Stimulated activated effector memory CD8-positive, alpha-beta T cell treated with anti-CD3 and anti-CD28 coated beads, Interleukin-12 subunit alpha, Interleukin-12 subunit beta, amount 100 ng/mL, for 72 hours (primary cell): ENCODE data around the gene FXYD6.

ENCODE experiments used
- ATAC-seq: fragments of 150-1000 bp; cut with Tn5 transposase; 2 replicates; pipeline ENCODE4 v1.10.0; 2021
- DNase-seq, 2 donors: peaks; one replicate each; pipeline ENCODE4 v3.0.0; 2021 to 2022; ENCODE audit warnings: low spot score in 2 of 2
- H3K27ac Mint-ChIP-seq: one replicate; pipeline ENCODE4 v1.8.0; 2022; ENCODE audit warnings: mild to moderate bottlenecking, mixed read lengths
- H3K36me3 Mint-ChIP-seq: one replicate; pipeline ENCODE4 v1.8.0; 2022; ENCODE audit warnings: mild to moderate bottlenecking, mixed read lengths
- H3K4me1 Mint-ChIP-seq: one replicate; pipeline ENCODE4 v1.8.0; 2022; ENCODE audit warnings: mixed read lengths
- H3K4me3 Mint-ChIP-seq: one replicate; pipeline ENCODE4 v1.8.0; 2022; ENCODE audit warnings: mild to moderate bottlenecking, mixed read lengths
- H3K9me3 Mint-ChIP-seq: one replicate; pipeline ENCODE4 v1.8.0; 2022; ENCODE audit warnings: mixed read lengths

Gene FXYD6

DNA sequence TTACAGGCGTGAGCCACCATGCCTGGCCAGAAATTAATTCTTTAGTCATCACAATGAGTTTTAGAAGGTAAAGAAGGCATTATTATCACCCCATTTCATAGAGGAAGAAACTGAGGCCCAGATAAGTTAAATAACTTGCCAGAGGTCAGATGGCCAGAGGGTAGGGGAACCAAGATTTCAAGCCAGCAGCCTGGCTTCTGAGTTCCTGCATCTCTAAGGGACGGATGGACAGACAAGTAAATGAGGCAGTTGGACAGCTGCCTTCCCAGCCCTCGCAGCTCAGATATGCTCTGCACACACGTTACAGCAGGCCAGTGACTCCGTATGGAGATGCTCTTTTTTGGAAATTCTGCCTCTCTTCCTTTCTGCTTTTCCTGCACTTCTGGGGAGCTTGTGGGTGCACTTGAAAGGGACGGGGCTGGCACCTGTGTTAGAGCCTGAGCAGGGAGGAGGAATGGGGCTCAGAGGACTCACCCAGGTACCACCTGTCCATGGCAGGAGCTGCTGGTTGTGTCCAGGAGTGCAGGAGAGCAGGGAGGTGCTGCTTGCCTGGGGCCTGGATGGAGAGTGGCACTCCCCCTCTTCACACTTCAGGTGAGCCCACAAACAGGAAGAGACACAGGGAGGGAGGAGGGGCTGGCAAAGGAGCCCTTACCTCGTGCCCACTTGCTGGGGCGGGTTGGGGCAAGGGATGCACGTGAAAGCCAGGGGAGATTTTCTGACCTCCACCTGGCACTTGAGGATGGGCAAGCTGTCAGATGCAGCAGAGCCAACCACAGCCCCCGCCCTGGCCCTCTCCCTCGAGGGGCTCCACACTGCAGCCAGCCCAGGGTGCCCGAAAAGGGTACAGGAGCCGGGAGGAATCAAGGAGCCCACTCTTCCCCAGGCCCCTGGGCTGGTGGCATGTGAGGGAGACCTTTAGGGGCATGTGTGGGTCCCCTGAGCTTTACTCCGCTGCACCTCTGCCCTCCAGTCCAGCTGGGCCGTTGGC lies 48.6 kb downstream of the FXYD6 start:
- ATAC-seq (no peak), DNase-seq (no peak)
- peak overlapping the region; percentile 92 for H3K27ac Mint-ChIP-seq
- peak overlapping the region; percentile 58 for H3K4me3 Mint-ChIP-seq
- H3K9me3 Mint-ChIP-seq, result no peaks in the 10 kb centered on the region
- peaks cover 87% of the 10 kb centered on the region for H3K4me1 Mint-ChIP-seq
- H3K36me3 Mint-ChIP-seq, result peaks cover 6% of the 10 kb centered on the region

DNA sequence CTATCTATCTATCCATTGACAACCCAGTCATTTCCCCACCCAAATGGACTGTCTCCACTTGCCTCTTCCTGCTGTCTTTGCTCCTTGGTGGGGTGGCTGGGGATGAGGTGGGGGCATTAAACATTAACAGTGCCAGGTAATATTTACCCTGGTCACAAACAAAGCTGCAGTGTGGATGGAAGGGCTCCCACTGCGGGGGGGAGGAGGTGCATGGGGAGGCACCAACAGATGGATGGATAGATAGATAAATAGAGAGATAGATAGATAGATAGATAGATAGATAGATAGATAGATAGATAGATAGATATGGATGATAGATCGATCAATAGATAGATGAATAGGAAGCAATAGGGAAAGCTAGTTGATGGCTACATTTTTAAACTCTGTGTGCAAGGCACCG lies 49.6 kb downstream of the FXYD6 start:
- H3K36me3 Mint-ChIP-seq, result peaks cover 6% of the 10 kb centered on the region
- H3K4me1 Mint-ChIP-seq, result peaks cover 86% of the 10 kb centered on the region
- no peak overlapping the region for H3K4me3 Mint-ChIP-seq
- ATAC-seq (no peak), DNase-seq (no peak)
- no peaks in the 10 kb centered on the region for H3K9me3 Mint-ChIP-seq
- H3K27ac Mint-ChIP-seq, result no peak overlapping the region

DNA sequence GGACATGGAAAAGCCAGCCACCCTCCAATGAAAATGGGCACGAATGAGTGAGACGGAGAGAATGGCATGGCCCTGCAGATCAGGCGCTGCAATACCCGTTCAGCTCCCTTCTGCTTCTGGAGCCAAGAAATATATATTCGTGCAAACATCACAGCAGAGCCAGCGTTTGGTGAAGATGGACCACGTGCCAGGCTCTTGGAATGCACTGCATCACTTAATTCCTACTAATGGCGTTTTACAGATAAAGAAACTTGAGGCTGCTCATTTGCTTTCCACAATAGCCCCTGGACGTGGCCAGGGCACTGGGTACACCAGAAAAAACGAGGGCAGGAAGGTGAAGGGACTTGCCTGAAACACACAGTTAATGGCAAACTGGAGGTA lies 50.3 kb downstream of the FXYD6 start:
- H3K4me1 Mint-ChIP-seq, result peaks cover 89% of the 10 kb centered on the region
- no peak overlapping the region for H3K27ac Mint-ChIP-seq
- H3K36me3 Mint-ChIP-seq, result peaks cover 6% of the 10 kb centered on the region
- H3K9me3 Mint-ChIP-seq, result no peaks in the 10 kb centered on the region
- no peak overlapping the region for H3K4me3 Mint-ChIP-seq
- ATAC-seq (no peak), DNase-seq (no peak)

DNA sequence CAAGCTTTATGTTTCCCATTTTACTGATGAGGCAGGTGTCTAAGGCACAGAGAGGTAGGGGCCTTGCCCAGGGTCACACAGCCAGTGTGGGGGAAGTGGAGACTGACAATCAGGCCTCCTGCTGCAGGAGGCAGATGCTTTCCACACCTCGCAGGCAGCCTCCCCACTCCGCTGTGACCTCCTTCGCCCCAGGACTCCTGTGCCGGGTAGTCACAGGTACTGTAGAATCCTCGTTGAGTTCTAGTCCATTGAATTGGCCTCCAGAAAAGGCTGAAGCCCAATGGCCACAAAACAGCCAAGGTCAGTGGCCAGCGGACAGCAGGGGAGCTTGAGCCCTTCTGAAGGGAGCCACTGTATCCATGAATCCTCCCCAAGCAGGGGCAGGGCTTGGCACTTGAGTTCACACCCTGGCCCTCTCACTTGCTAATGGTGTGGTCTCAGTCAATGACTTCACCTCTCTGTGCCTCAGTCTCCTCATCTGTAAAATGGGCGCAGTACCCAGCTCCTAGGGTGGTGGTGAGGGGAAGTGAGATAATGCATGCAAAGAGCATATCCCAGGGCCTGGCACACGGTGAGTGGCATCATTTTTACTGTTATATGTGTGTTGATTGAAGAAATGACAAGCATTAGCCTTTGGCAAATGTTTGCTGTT lies 50.8 kb downstream of the FXYD6 start:
- Mint-ChIP-seq H3K4me1 (peaks cover 84% of the 10 kb centered on the region), H3K9me3 (no peaks in the 10 kb centered on the region), H3K4me3 (no peak overlapping the region), H3K36me3 (peaks cover 6% of the 10 kb centered on the region), H3K27ac (peak overlapping the region; percentile 93)
- DNase-seq (no peak), ATAC-seq (no peak)

GRCh38 chr11:117824571-117825537 lies 51.6 kb downstream of the FXYD6 start, which contains the start of gene FXYD2:
FXYD2 (minus strand) TSS chr11:117824744; CDS start chr11:117824678, 66 bp downstream.
- H3K4me3 Mint-ChIP-seq, result peak within 1 kb of the TSS; percentile 23

GRCh38 chr11:117823946-117824420 lies 52.5 kb downstream of the FXYD6 start:
- Mint-ChIP-seq H3K36me3 (peaks cover 6% of the 10 kb centered on the region), H3K27ac (peak overlapping the region; percentile 93), H3K4me3 (peak overlapping the region; percentile 23), H3K4me1 (peaks cover 71% of the 10 kb centered on the region), H3K9me3 (no peaks in the 10 kb centered on the region)
- ATAC-seq (no peak), DNase-seq (no peak)

More at GRCh38 chr11:117824571-117825537, 51.6 kb downstream of the FXYD6 start, which contains the start of gene FXYD2:
- no peak for DNase-seq
- peak within 1 kb of the TSS; percentile 93 for H3K27ac Mint-ChIP-seq
- no peak for ATAC-seq
- peaks cover 76% of the 10 kb centered on the region for H3K4me1 Mint-ChIP-seq
- peaks cover 6% of the 10 kb centered on the region for H3K36me3 Mint-ChIP-seq
- H3K9me3 Mint-ChIP-seq, result no peaks in the 10 kb centered on the region

GRCh38 chr11:117823294-117823945 lies 53.0 kb downstream of the FXYD6 start:
- peak overlapping the region; percentile 93 for H3K27ac Mint-ChIP-seq
- ATAC-seq, result peak; percentile 14
- peaks cover 10% of the 10 kb centered on the region for H3K36me3 Mint-ChIP-seq
- DNase-seq, result no peak
- H3K9me3 Mint-ChIP-seq, result no peaks in the 10 kb centered on the region
- H3K4me3 Mint-ChIP-seq, result peak overlapping the region; percentile 23
- peaks cover 71% of the 10 kb centered on the region for H3K4me1 Mint-ChIP-seq

GRCh38 chr11:117822074-117823033 lies 54.1 kb downstream of the FXYD6 start:
- Mint-ChIP-seq H3K27ac (peak overlapping the region; percentile 93), H3K4me1 (peaks cover 71% of the 10 kb centered on the region), H3K36me3 (peaks cover 14% of the 10 kb centered on the region), H3K4me3 (no peak overlapping the region), H3K9me3 (no peaks in the 10 kb centered on the region)
- ATAC-seq (no peak), DNase-seq (peak; percentile 53 to 77)

DNA sequence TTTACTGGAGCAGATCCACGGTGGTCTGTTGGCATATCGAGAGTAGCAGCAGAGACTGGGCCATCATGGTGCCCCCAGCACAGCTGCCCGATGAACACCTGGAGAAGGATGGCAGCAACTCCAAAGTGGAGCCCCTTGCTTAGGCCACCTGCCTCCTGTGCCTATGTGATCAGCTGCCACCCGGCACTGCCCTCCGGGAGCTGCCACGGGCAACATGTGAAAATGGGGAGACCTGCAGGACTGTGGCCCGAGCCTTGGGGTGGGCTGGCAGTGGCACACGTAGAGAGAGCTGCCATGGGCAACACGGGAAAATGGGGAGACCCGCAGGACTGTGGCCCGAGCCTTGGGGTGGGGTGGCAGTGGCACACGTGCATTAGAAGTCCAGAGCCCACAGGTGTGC lies 55.0 kb downstream of the FXYD6 start:
- DNase-seq (no peak), ATAC-seq (no peak)
- no peaks in the 10 kb centered on the region for H3K9me3 Mint-ChIP-seq
- H3K27ac Mint-ChIP-seq, result peak overlapping the region; percentile 45
- H3K36me3 Mint-ChIP-seq, result peaks cover 17% of the 10 kb centered on the region
- H3K4me3 Mint-ChIP-seq, result no peak overlapping the region
- peaks cover 74% of the 10 kb centered on the region for H3K4me1 Mint-ChIP-seq

GRCh38 chr11:117820516-117820915 lies 55.9 kb downstream of the FXYD6 start:
- H3K4me3 Mint-ChIP-seq, result no peak overlapping the region
- no peak for ATAC-seq
- H3K4me1 Mint-ChIP-seq, result peaks cover 75% of the 10 kb centered on the region
- H3K36me3 Mint-ChIP-seq, result peaks cover 23% of the 10 kb centered on the region
- no peaks in the 10 kb centered on the region for H3K9me3 Mint-ChIP-seq
- peak overlapping the region; percentile 99 for H3K27ac Mint-ChIP-seq
- no peak for DNase-seq

DNA sequence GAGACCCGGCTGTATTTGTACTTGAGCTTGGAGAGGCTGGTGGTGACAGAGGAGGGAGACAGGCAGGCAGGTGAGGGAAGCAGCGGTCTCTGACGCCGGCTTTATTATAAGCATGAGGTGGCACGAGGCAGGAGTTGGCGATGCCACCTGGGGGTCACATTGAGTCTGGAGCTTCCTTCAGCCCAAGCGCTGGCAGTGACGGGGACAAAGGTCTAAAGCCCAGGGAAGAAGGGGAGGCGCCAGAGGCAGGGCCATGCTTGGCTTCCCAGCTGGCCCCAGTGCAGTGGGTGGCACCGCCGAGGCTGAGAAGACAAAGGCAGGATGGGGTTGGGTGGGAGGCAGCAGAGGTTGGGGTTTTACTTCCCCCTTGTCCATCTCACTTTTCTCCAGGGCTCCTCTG lies 56.4 kb downstream of the FXYD6 start:
- ATAC-seq (no peak), DNase-seq (no peak)
- Mint-ChIP-seq H3K36me3 (peaks cover 27% of the 10 kb centered on the region), H3K4me3 (no peak overlapping the region), H3K9me3 (no peaks in the 10 kb centered on the region), H3K27ac (peak overlapping the region; percentile 99), H3K4me1 (peaks cover 75% of the 10 kb centered on the region)

DNA sequence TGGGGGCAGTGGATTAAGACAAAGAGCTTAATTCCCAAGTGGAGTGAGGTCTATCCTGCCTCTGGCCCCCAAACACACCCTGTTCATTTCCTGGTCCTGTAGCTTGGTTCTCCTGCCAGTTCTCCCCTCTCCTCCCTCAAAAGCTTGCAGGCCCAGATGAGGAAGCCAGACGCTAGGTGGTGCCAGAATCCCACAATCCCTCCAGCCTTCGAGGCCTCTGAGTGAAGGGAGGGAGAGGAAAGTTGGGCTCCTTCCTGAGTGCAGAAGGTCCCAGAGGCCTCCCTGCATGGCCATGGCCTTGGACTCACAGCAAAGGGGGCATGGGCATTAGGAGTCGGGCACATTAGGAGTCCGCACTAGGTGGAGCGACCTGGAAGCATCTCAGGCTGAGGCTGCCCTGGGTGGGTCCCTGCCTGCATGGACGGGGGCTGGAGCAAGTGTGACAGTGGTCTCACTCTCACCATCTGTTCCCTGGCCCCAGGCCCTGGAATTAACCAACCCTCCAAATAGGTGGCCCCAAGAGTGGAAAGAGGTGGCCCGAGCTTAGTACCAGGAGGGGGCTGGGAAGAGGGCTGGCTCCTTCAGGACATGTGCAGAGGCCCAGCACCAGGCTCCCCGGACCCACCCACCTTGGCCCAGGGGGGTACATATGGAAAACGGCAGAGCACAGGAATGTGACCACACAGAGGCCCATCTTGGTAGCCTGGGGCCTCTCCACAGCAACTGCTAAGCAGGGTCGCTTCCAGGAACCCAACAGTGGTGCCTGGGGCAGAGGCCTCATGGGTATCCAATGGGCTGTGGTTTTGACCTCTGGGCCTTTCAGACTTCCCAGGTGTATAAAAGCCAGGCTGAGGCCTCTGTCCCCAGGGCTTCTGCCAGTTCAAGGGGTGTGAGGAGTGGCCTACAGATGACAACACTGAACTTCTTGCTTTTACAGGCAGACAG lies 57.1 kb downstream of the FXYD6 start:
- H3K4me3 Mint-ChIP-seq, result peak overlapping the region; percentile 76
- ATAC-seq, result no peak
- peak overlapping the region; percentile 99 for H3K27ac Mint-ChIP-seq
- peaks cover 75% of the 10 kb centered on the region for H3K4me1 Mint-ChIP-seq
- DNase-seq, result no peak
- peaks cover 32% of the 10 kb centered on the region for H3K36me3 Mint-ChIP-seq
- H3K9me3 Mint-ChIP-seq, result no peaks in the 10 kb centered on the region
